HUES48 (cell line): ENCODE measurements around the gene LPGAT1.

ENCODE experiments used
- H3K27ac ChIP-seq: one replicate; pipeline ENCODE4 v1.7.0; 2013; ENCODE audit warnings: low read depth, low read length, inconsistent platforms
- H3K27me3 ChIP-seq: 2 replicates; pipeline ENCODE4 v1.6.1; 2013; ENCODE audit warnings: mild to moderate bottlenecking, low read length; ENCODE audit not compliant: control insufficient read depth, insufficient read depth
- H3K36me3 ChIP-seq: 2 replicates; pipeline ENCODE4 v1.6.1; 2013; ENCODE audit warnings: low read length; ENCODE audit not compliant: control insufficient read depth, insufficient read depth
- H3K4me1 ChIP-seq: 2 replicates; pipeline ENCODE4 v1.6.1; 2013; ENCODE audit warnings: mild to moderate bottlenecking, low read length; ENCODE audit not compliant: control insufficient read depth, insufficient read depth
- H3K4me3 ChIP-seq: 2 replicates; pipeline ENCODE4 v1.5.1; 2013; ENCODE audit warnings: mild to moderate bottlenecking, low read depth, low read length
- H3K9ac ChIP-seq: 2 replicates; pipeline ENCODE4 v1.6.1; 2013; ENCODE audit warnings: mild to moderate bottlenecking, low read depth, low read length, moderate library complexity
- H3K9me3 ChIP-seq: 2 replicates; pipeline ENCODE4 v1.6.1; 2013; ENCODE audit warnings: low read length; ENCODE audit not compliant: control insufficient read depth, insufficient read depth

The LPGAT1 gene

DNA sequence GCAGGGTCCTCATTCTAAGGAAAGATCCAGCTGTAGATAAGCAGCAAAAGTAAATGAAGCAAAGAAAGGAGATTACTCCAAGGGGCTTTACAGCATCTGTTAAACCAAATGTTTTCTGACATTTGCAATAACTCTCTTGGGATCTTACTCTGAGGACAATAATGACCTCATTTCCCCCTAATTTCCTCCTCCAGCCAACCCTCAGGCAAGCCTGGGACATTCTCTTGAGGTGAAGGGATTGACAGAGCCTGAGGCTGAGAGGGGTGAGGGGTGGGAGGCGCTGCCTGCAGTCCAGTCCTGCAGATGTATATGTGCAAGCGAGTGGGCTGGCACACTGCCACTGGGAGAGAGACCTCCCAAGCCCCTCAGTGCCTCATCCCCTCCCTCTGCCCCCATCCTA is 114.6 kb downstream of the LPGAT1 start:
- Histone ChIP-seq H3K27ac (no peak overlapping the region), H3K4me1 (no peaks in the 10 kb centered on the region), H3K9me3 (no peaks in the 10 kb centered on the region)

DNA sequence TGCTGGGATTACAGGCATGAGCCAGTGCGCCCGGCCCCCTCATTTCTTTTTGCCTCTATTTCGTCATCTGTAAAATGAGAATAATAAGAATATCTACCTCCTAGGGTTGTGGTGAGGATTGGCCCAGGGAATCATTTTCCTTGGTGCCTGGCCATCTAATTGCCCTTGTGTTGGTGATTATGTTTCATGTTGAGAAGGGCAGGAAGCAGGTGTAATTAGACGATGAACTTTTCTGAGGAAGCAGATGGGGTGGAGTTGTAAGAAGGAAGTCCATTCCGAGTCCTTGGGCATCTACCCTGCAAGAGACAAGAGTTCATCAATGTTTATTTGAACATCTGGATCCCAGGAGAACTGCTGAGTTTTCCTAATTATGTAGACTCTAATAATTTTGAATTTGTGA is 116.4 kb downstream of the LPGAT1 start:
- H3K4me1 ChIP-seq, result no peaks in the 10 kb centered on the region
- H3K36me3 ChIP-seq, result no peaks in the 10 kb centered on the region
- no peak overlapping the region for H3K9ac ChIP-seq
- H3K27me3 ChIP-seq, result no peaks in the 10 kb centered on the region
- H3K4me3 ChIP-seq, result no peak overlapping the region
- no peaks in the 10 kb centered on the region for H3K9me3 ChIP-seq
- H3K27ac ChIP-seq, result no peak overlapping the region

More for the DNA sequence above, 114.6 kb downstream of the LPGAT1 start:
- Histone ChIP-seq H3K4me3 (no peak overlapping the region), H3K9ac (no peak overlapping the region), H3K36me3 (no peaks in the 10 kb centered on the region), H3K27me3 (no peaks in the 10 kb centered on the region)

DNA sequence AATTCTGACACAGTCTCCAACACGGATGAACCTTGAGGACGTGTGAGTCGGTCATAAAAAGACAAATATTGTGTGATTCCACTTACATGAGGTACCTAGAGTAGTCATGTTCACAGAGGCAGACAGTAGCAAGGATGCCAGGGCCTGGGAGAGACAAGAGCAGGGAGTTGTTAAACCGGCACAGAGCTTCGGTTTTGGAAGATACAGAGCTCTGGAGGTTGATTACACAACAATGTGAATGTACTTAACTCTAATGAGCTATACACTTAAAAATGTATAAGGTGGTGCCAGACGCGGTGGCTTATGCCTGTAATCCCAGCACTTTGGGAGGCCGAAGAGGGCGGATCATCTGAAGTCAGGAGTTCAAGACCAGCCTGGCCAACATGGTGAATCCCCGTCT is 117.3 kb downstream of the LPGAT1 start:
- H3K36me3 ChIP-seq, result no peaks in the 10 kb centered on the region
- H3K4me1 ChIP-seq, result no peaks in the 10 kb centered on the region
- no peak overlapping the region for H3K4me3 ChIP-seq
- no peak overlapping the region for H3K27ac ChIP-seq
- H3K27me3 ChIP-seq, result no peaks in the 10 kb centered on the region
- no peaks in the 10 kb centered on the region for H3K9me3 ChIP-seq
- H3K9ac ChIP-seq, result no peak overlapping the region

DNA sequence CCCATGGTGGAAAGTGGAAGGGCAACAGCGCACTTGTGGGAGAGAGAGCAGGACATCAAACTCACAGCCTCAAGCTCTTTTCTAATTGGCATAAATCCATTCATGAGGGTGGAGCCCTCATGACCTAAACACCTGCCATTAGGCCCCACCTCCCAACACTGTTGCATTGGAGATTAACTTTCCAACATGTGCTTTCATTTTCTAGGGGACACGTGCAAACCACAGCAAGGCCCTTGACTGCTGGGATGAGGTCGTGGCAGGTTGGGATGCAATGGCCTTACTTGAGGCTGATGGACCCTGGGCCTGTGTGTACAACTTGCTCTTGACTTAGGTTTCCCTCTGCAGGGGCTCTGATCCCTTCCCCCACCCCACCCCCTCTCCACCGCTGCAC is 119.3 kb downstream of the LPGAT1 start:
- Histone ChIP-seq H3K9ac (no peak overlapping the region), H3K27me3 (no peaks in the 10 kb centered on the region), H3K36me3 (no peaks in the 10 kb centered on the region), H3K9me3 (no peaks in the 10 kb centered on the region), H3K4me3 (no peak overlapping the region), H3K27ac (no peak overlapping the region), H3K4me1 (no peaks in the 10 kb centered on the region)

DNA sequence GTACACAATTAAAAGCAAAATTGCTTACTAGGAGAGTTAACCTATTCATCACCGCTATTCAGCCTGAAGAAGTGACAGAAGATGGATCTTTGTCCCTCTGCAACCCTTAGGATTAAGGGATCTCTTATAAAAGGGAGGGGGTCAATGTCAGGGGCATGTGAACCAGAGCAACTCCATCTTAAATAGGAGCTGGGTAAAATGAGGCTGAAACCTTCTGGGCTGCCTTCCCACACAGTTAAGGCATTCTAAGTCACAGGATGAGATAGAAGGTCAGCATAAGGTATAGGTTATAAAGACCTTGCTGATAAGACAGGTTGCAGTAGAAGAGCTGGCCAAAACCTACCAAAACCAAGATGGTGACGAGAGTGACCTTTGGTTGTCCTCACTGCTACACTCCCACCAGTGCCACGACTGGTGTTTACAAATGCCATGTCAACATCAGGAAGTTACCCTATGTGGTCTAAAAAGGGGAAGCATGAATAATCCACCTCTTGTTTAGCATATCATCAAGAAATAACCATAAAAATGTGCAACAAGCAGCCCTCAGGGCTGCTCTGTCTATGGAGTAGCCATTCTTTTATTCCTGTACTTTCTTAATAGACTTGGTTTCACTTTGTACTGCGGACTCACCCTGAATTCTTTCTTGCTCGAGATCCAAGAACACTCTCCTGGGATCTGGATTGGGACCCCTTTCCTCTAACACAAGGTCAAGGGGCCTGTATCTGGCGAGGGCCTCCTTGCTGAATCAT is 119.8 kb downstream of the LPGAT1 start:
- no peaks in the 10 kb centered on the region for H3K36me3 ChIP-seq
- H3K4me3 ChIP-seq, result no peak overlapping the region
- no peak overlapping the region for H3K27ac ChIP-seq
- no peaks in the 10 kb centered on the region for H3K4me1 ChIP-seq
- H3K27me3 ChIP-seq, result no peaks in the 10 kb centered on the region
- H3K9ac ChIP-seq, result no peak overlapping the region
- H3K9me3 ChIP-seq, result no peaks in the 10 kb centered on the region

DNA sequence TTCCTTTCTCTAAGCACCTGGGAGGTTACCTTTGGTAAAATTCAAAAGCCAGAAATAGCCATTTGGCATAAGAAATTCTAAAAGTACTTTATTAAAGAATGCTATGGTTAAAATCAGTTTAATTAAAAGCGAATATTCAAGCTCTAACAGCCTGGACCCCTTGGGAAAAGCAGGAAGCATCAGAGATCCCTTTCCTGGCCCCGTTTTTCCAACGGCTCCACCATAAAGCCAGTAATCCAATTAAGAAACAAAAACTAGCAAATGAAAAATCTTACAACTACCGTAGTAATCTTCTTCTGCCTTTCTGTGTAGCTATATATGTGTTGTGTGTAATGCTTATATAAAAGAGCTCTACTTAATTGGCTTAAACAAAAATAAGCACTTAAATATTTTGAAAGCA is 121.6 kb downstream of the LPGAT1 start:
- Histone ChIP-seq H3K27me3 (no peaks in the 10 kb centered on the region), H3K9ac (no peak overlapping the region), H3K4me1 (no peaks in the 10 kb centered on the region), H3K36me3 (no peaks in the 10 kb centered on the region), H3K27ac (no peak overlapping the region), H3K4me3 (no peak overlapping the region), H3K9me3 (no peaks in the 10 kb centered on the region)

DNA sequence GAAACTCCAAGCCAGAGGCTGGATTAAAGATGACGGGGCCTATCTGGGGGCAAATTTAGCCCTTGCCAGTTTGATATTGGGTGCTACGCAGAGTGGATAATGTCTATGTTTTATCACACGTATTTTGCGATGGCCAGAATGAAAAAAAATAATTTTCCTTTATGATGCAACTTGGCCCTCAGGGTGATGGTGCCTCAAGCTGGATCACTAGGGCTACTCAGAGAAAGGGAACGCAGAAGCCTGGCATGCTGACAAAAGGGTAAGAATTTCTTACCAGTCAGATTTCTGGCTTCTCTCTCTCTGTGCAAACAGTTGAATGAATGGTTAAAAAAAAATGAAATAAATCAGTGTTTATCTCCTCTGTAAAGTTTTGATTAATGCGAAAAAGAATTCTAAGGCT is 122.6 kb downstream of the LPGAT1 start:
- no peaks in the 10 kb centered on the region for H3K36me3 ChIP-seq
- no peak overlapping the region for H3K27ac ChIP-seq
- H3K27me3 ChIP-seq, result no peaks in the 10 kb centered on the region
- H3K4me1 ChIP-seq, result no peaks in the 10 kb centered on the region
- no peak overlapping the region for H3K4me3 ChIP-seq
- no peaks in the 10 kb centered on the region for H3K9me3 ChIP-seq
- H3K9ac ChIP-seq, result no peak overlapping the region

DNA sequence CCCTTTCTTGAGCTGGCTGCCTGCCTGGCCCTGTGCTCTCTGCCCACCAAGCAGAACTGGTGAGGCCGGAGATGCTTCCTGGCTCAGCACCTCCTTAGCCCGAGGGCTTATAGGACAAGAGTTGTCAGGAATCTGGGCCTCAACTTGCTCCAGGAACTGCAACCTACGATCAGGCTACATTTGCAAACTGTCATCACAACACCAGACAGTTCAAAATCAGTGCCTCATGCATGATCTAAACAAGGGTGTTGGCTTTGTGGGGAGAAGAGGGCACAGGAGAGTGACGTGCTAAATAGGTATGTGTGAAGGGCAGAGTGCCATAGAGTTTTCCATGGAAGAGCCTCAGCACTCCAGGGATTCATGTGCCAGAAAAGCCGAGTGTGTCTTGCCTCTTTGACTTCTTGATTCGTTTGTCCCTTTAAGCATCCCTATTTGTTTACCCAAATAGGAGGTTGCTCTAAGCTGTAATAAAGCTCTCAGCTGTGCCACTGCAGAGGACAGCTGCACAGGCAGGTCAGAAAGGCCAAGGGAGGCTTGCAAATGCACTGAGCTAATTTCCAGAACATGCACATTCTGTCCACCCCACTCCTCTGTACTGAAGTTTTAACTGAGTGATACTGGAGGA is 125.0 kb downstream of the LPGAT1 start:
- Histone ChIP-seq H3K36me3 (no peaks in the 10 kb centered on the region), H3K4me1 (no peaks in the 10 kb centered on the region), H3K27me3 (no peaks in the 10 kb centered on the region), H3K4me3 (no peak overlapping the region), H3K9me3 (no peaks in the 10 kb centered on the region), H3K27ac (no peak overlapping the region), H3K9ac (no peak overlapping the region)

DNA sequence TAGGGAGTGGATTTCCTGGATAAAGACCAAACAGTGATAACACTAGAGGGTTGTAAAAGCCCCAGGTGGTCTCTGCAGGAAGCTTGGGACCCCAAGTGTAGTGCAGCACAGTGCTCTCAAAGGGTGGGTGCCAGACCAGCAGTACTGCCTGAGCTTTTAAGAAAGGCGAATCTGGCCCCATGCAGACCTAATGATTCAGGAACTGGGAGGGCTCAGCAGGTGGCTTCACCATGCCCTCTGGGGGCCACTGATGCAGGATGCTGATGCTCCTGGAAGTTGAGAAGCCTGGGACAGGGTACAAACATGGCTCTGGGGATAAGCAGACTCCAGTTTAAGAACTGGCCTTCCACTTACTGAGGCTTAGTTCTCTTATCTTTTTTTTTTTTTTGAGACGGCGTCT is 126.0 kb downstream of the LPGAT1 start:
- Histone ChIP-seq H3K4me1 (no peaks in the 10 kb centered on the region), H3K9me3 (no peaks in the 10 kb centered on the region), H3K27me3 (peaks cover 2% of the 10 kb centered on the region), H3K9ac (no peak overlapping the region), H3K27ac (no peak overlapping the region), H3K4me3 (no peak overlapping the region), H3K36me3 (no peaks in the 10 kb centered on the region)

DNA sequence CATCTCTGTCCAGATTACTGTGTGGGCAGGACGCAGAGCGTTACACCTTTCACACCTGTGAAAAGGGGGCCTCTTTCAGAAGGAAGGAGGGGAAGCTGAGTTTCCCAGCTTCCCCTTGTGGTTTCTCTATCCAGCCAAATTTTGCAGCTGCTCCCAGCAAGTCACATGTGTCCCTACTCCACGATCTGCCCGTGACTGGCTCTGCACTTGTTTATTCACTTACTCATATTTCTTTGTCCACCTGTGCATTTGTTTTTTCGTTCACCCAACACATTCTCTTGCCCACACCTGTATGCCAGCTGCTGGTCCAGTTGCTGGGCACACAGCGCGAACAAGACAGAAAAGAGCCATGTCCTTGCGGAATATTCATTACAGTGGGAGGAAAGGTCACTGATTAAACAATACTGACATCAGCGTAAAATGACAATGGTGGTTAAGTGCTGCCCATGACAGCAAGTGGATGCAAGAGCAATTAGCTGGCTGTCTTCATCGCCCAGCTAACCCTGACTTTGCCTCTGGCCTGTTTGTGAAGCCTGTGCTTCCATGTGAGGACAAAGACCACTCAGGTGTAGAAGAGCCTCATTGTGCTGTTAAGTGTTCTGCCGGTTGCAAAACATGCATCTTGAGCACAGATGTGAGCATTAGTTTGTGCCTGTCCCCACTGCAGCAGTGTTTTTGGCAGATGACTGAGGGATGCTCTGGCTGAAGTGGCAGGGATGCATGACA is 126.6 kb downstream of the LPGAT1 start:
- Histone ChIP-seq H3K4me3 (no peak overlapping the region), H3K27me3 (peaks cover 7% of the 10 kb centered on the region), H3K9ac (no peak overlapping the region), H3K36me3 (no peaks in the 10 kb centered on the region), H3K4me1 (no peaks in the 10 kb centered on the region), H3K9me3 (no peaks in the 10 kb centered on the region), H3K27ac (no peak overlapping the region)

DNA sequence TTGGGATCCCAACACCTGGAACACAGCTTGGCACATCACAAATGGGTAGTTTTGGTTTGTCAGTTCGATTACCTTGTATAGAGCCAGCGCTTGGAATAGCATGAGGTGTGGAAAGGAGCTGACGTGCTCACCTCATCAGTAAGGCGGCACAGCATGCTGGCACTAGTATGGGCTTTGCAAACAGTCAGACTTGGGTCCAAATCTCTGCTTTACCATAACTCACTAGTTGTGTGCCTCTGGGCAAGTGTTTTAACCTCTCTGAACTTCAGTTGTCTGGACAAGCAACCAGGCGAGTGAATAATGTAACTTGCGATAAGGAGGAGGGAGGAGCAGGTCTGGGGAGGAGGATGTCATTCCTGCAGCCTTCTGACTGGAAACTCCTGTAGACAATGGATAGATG is 128.8 kb downstream of the LPGAT1 start:
- Histone ChIP-seq H3K9ac (no peak overlapping the region), H3K9me3 (no peaks in the 10 kb centered on the region), H3K36me3 (no peaks in the 10 kb centered on the region), H3K4me3 (no peak overlapping the region), H3K27me3 (peaks cover 7% of the 10 kb centered on the region), H3K27ac (no peak overlapping the region), H3K4me1 (no peaks in the 10 kb centered on the region)
